MCF 10A (cell line): Measurements from ENCODE around the gene PHLDB3. TPM values are rescaled to one million over a fixed set of nuclear protein-coding genes. Genes with fewer than 3 reads are reported as not detected.
A peak's percentile ranks its signal among the peaks of the same experiment; 100 is the strongest.

Experiments
- BruUV-seq: library from RNA; stranded (reverse); fragments of 400-500 nt; replicated peaks from 2 replicates; lab custom pipeline; 2021; lab: Mats Ljungman, UMichigan
- CTCF ChIA-PET: fragments of 300-600 bp; sonication (Branson Sonifier 250); formaldehyde crosslinking; extraction: SDS; loops from one replicate; lab custom pipeline; 2021; ENCODE audit warnings: antibody characterized with exemption, inconsistent platforms; lab: Yijun Ruan, JAX
- POLR2A ChIA-PET: fragments of 300-600, 350-650 bp; sonication (Branson Sonifier 250); formaldehyde crosslinking; extraction: SDS; loops from one replicate; lab custom pipeline; 2020; ENCODE audit warnings: antibody characterized with exemption, inconsistent platforms; lab: Yijun Ruan, JAX
- DNase-seq: peaks from one replicate; pipeline ENCODE4 v3.0.0-alpha.2; 2018; ENCODE audit not compliant: unreplicated experiment
- H3K27ac Mint-ChIP-seq: one replicate; pipeline ENCODE4 v1.8.0; 2022; ENCODE audit warnings: mild to moderate bottlenecking, low read depth, mixed read lengths; ENCODE audit not compliant: unreplicated experiment
- H3K27me3 Mint-ChIP-seq: one replicate; pipeline ENCODE4 v1.8.0; 2022; ENCODE audit warnings: mixed read lengths; ENCODE audit not compliant: insufficient read depth, unreplicated experiment
- H3K36me3 Mint-ChIP-seq: one replicate; pipeline ENCODE4 v1.8.0; 2022; ENCODE audit warnings: mild to moderate bottlenecking, moderate library complexity, mixed read lengths; ENCODE audit not compliant: insufficient read depth, unreplicated experiment
- H3K4me1 Mint-ChIP-seq: one replicate; pipeline ENCODE4 v1.8.0; 2022; ENCODE audit warnings: mixed read lengths; ENCODE audit not compliant: insufficient read depth, unreplicated experiment
- H3K4me3 Mint-ChIP-seq: one replicate; pipeline ENCODE4 v1.8.0; 2022; ENCODE audit warnings: mild to moderate bottlenecking, moderate library complexity, mixed read lengths; ENCODE audit not compliant: unreplicated experiment
- H3K9me3 Mint-ChIP-seq: one replicate; pipeline ENCODE4 v1.8.0; 2022; ENCODE audit warnings: mixed read lengths; ENCODE audit not compliant: unreplicated experiment
- intact Hi-C: fragments of 100-400 bp; cut with micrococcal nuclease; formaldehyde crosslinking; loops from 2 replicates; pipeline ENCODE4 v1.14.1; 2022
- total RNA-seq: library from RNA; stranded (reverse); gene quantifications from 2 replicates; pipeline ENCODE4 v1.2.3, GENCODE V29; 2022
- TF ChIP-seq, protein P1 (sequence below): fragments of 200-600 bp; IDR thresholded peaks from one replicate; pipeline ENCODE4 v1.8.0; 2022; ENCODE audit warnings: antibody characterized with exemption, mild to moderate bottlenecking; ENCODE audit not compliant: unreplicated experiment

PHLDB3 gene
- total RNA-seq, 1 experiment from 2014 or later: 11.8 TPM

- CTCF ChIA-PET: interaction anchor here (2.5 to 7.6 kb wide), 2 partner anchors 9 to 80 kb away, joined by 6 to 261 read pairs; no protein-coding TSS in a partner anchor
- no TSS peak for BruUV-seq
Observed at GRCh38 chr19:43441716-43442115, 62.8 kb downstream of the PHLDB3 start.

DNA sequence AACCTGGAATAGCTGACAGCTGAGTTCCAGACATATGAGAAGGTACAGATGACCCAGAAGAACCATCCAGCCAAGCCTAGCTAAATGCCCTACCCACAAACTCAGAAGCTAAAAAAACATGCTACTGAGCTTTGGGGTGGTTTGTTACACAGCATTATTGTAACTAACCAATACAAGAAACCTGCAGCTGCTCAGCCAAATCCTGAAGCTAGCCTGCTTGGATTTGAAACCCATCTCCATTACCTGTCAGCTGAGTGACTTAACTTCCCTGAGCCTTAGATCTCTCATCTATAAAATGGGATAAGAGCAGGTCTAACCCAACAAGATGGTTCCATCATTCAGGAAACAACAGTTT lies 64.9 kb downstream of the PHLDB3 start:
- intact Hi-C loops: loop anchor here (10.0 kb wide), 1 partner anchor 375 kb away; no protein-coding TSS in a partner anchor
- peaks cover 11% of the 10 kb centered on the region for H3K4me1 Mint-ChIP-seq
- H3K36me3 Mint-ChIP-seq: no peaks in the 10 kb centered on the region
- no peak for DNase-seq
- POLR2A ChIA-PET: interaction anchor here (1.0 to 1.5 kb wide), 3 partner anchors 13 to 82 kb away, joined by 4 to 5 read pairs (median 4); no protein-coding TSS in a partner anchor
- BruUV-seq: no TSS peak
- H3K4me3 Mint-ChIP-seq: no peak overlapping the region
- H3K27ac Mint-ChIP-seq: no peak overlapping the region
- TF ChIP-seq, protein P1, sequence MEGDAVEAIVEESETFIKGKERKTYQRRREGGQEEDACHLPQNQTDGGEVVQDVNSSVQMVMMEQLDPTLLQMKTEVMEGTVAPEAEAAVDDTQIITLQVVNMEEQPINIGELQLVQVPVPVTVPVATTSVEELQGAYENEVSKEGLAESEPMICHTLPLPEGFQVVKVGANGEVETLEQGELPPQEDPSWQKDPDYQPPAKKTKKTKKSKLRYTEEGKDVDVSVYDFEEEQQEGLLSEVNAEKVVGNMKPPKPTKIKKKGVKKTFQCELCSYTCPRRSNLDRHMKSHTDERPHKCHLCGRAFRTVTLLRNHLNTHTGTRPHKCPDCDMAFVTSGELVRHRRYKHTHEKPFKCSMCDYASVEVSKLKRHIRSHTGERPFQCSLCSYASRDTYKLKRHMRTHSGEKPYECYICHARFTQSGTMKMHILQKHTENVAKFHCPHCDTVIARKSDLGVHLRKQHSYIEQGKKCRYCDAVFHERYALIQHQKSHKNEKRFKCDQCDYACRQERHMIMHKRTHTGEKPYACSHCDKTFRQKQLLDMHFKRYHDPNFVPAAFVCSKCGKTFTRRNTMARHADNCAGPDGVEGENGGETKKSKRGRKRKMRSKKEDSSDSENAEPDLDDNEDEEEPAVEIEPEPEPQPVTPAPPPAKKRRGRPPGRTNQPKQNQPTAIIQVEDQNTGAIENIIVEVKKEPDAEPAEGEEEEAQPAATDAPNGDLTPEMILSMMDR: no peak
- H3K27me3 Mint-ChIP-seq: no peaks in the 10 kb centered on the region
- no peaks in the 10 kb centered on the region for H3K9me3 Mint-ChIP-seq
- CTCF ChIA-PET: interaction anchor here (0.6 to 2.6 kb wide), 3 partner anchors 8 to 80 kb away, joined by 3 to 15 read pairs (median 14); no protein-coding TSS in a partner anchor

More at GRCh38 chr19:43441716-43442115, 62.8 kb downstream of the PHLDB3 start:
- intact Hi-C loops: loop anchor here (10.0 kb wide), 1 partner anchor 373 kb away; no protein-coding TSS in a partner anchor
- no peak overlapping the region for H3K27ac Mint-ChIP-seq
- H3K4me3 Mint-ChIP-seq: no peak overlapping the region
- no peak for DNase-seq
- no peaks in the 10 kb centered on the region for H3K27me3 Mint-ChIP-seq
- POLR2A ChIA-PET: interaction anchor here (0.6 kb wide), 1 partner anchor 133 kb away, joined by 4 read pairs; no protein-coding TSS in a partner anchor
- TF ChIP-seq, protein P1: no peak
- H3K36me3 Mint-ChIP-seq: no peaks in the 10 kb centered on the region
- no peaks in the 10 kb centered on the region for H3K9me3 Mint-ChIP-seq
- peaks cover 11% of the 10 kb centered on the region for H3K4me1 Mint-ChIP-seq

GRCh38 chr19:43439032-43439708 lies 65.4 kb downstream of the PHLDB3 start:
- Mint-ChIP-seq H3K4me1 (peaks cover 11% of the 10 kb centered on the region), H3K9me3 (no peaks in the 10 kb centered on the region), H3K27ac (no peak overlapping the region), H3K4me3 (no peak overlapping the region), H3K36me3 (no peaks in the 10 kb centered on the region), H3K27me3 (no peaks in the 10 kb centered on the region)
- ChIA-PET CTCF (interaction anchor here (0.6 to 2.6 kb wide), 5 partner anchors 8 to 213 kb away, joined by 3 to 15 read pairs (median 3); no protein-coding TSS in a partner anchor), POLR2A (interaction anchor here (0.5 to 1.5 kb wide), 6 partner anchors 12 to 86 kb away, joined by 3 to 5 read pairs (median 4); no protein-coding TSS in a partner anchor)
- intact Hi-C loops: no loop called here
- TF ChIP-seq, protein P1: no peak
- BruUV-seq: no TSS peak
- peak; percentile 38 for DNase-seq
